Metanephros (tissue), 1 donor: Measurements from ENCODE around the gene MMGT1. TPM values are rescaled to one million over a fixed set of nuclear protein-coding genes. Genes with fewer than 3 reads are reported as not detected.

Experiments
- total RNA-seq: library from RNA; depleted of rRNA; stranded (reverse); fragments of >200 nt; gene quantifications from one replicate; pipeline ENCODE4 v1.2.3, GENCODE V29; 2014

Gene MMGT1
- 16.7 TPM for total RNA-seq

GRCh38 chrX:135973548-135974278 lies at the start of gene MMGT1:
Gene MMGT1, minus strand, starts transcription at chrX:135973988. Its CDS starts 313 bp downstream, at chrX:135973675.

GRCh38 chrX:135985157-135985972 lies 11.6 kb upstream of the MMGT1 start, which contains the start of gene SLC9A6:
Gene SLC9A6, plus strand, starts transcription at chrX:135985435. Its CDS starts 224 bp downstream, at chrX:135985659.

Other genes starting within 250 kb of the MMGT1 start
- gene CT45A3, start 205.8 kb downstream of the MMGT1 start, total RNA-seq, result 0.18 TPM
- not detected for gene CT45A5, start 188.5 kb downstream of the MMGT1 start, total RNA-seq
- gene CT45A6, start 171.2 kb downstream of the MMGT1 start, total RNA-seq, result not detected
- gene CT45A2, start 154.0 kb downstream of the MMGT1 start, total RNA-seq, result not detected
- not detected for gene CT45A7, start 136.7 kb downstream of the MMGT1 start, total RNA-seq
- not detected for gene CT45A8, start 119.5 kb downstream of the MMGT1 start, total RNA-seq
- not detected for gene CT45A9, start 102.2 kb downstream of the MMGT1 start, total RNA-seq
- gene CT45A10, start 80.5 kb downstream of the MMGT1 start, total RNA-seq, result not detected
- not detected for gene SAGE1, start 80.3 kb downstream of the MMGT1 start, total RNA-seq
- gene SLC9A6, start 11.4 kb upstream of the MMGT1 start, total RNA-seq, result 17.7 TPM
- 384 TPM for gene FHL1, start 173.5 kb upstream of the MMGT1 start, total RNA-seq